Stimulated activated naive CD8-positive, alpha-beta T cell treated with anti-CD3 and anti-CD28 coated beads, Interleukin-15, Interleukin-2, amounts not matched to agents 100 ng/mL and 50 ng/mL, for 24 hours (primary cell): Measurements from ENCODE around the gene PRDX1.
"Not testable (repeated sequence)": the region's sequence is repeated elsewhere in the genome, so short reads cannot be mapped to it uniquely, and the experiment has no call there.

ENCODE experiments used
- H3K27ac Mint-ChIP-seq: one replicate; pipeline ENCODE4 v1.8.0; 2021; ENCODE audit warnings: mild to moderate bottlenecking, mixed read lengths
- H3K27me3 Mint-ChIP-seq: one replicate; pipeline ENCODE4 v1.8.0; 2021; ENCODE audit warnings: mixed read lengths
- H3K36me3 Mint-ChIP-seq: one replicate; pipeline ENCODE4 v1.8.0; 2021; ENCODE audit warnings: low read depth, mixed read lengths
- H3K4me1 Mint-ChIP-seq: one replicate; pipeline ENCODE4 v1.8.0; 2021; ENCODE audit warnings: low read depth, mixed read lengths
- H3K4me3 Mint-ChIP-seq: one replicate; pipeline ENCODE4 v1.8.0; 2021; ENCODE audit warnings: mild to moderate bottlenecking, mixed read lengths
- H3K9me3 Mint-ChIP-seq: one replicate; pipeline ENCODE4 v1.8.0; 2021; ENCODE audit warnings: mixed read lengths

The PRDX1 gene

GRCh38 chr1:45498279-45498678, 23.4 kb downstream of the PRDX1 start:
- Mint-ChIP-seq H3K27me3 (no peaks in the 10 kb centered on the region), H3K9me3 (no peaks in the 10 kb centered on the region), H3K4me1 (peaks cover 37% of the 10 kb centered on the region), H3K4me3 (no peak overlapping the region), H3K27ac (no peak overlapping the region), H3K36me3 (no peaks in the 10 kb centered on the region)

GRCh38 chr1:45493116-45493697, 28.5 kb downstream of the PRDX1 start:
- H3K36me3 Mint-ChIP-seq, result no peaks in the 10 kb centered on the region
- H3K27me3 Mint-ChIP-seq, result no peaks in the 10 kb centered on the region
- H3K4me1 Mint-ChIP-seq, result peaks cover 5% of the 10 kb centered on the region
- H3K4me3 Mint-ChIP-seq, result no peak overlapping the region
- H3K27ac Mint-ChIP-seq, result no peak overlapping the region
- H3K9me3 Mint-ChIP-seq, result no peaks in the 10 kb centered on the region

GRCh38 chr1:45492691-45493090, 29.0 kb downstream of the PRDX1 start:
- Mint-ChIP-seq H3K9me3 (no peaks in the 10 kb centered on the region), H3K27ac (no peak overlapping the region), H3K4me3 (no peak overlapping the region), H3K36me3 (no peaks in the 10 kb centered on the region), H3K27me3 (no peaks in the 10 kb centered on the region), H3K4me1 (peaks cover 5% of the 10 kb centered on the region)

- Mint-ChIP-seq H3K4me1 (peaks cover 5% of the 10 kb centered on the region), H3K36me3 (no peaks in the 10 kb centered on the region), H3K27ac (no peak overlapping the region), H3K27me3 (no peaks in the 10 kb centered on the region), H3K4me3 (no peak overlapping the region), H3K9me3 (no peaks in the 10 kb centered on the region)
Measured at GRCh38 chr1:45491487-45492260, 30.0 kb downstream of the PRDX1 start.

- no peak within 1 kb of the TSS for H3K27ac Mint-ChIP-seq
- no peak within 1 kb of the TSS for H3K4me3 Mint-ChIP-seq
- peaks cover 5% of the 10 kb centered on the region for H3K4me1 Mint-ChIP-seq
- no peaks in the 10 kb centered on the region for H3K36me3 Mint-ChIP-seq
- H3K9me3 Mint-ChIP-seq, result no peaks in the 10 kb centered on the region
- H3K27me3 Mint-ChIP-seq, result no peaks in the 10 kb centered on the region
Measured at GRCh38 chr1:45490626-45491486, 30.8 kb downstream of the PRDX1 start, which contains the start of gene TESK2. TSS of gene TESK2 (minus strand) at chr1:45491163. CDS start at chr1:45457785, 33,378 bp downstream.

- H3K4me3 Mint-ChIP-seq, result no peak overlapping the region
Measured at GRCh38 chr1:45490121-45490625, 31.5 kb downstream of the PRDX1 start.

GRCh38 chr1:45489379-45489778, 32.3 kb downstream of the PRDX1 start:
- H3K4me1 Mint-ChIP-seq, H3K36me3 Mint-ChIP-seq, H3K27me3 Mint-ChIP-seq, H3K9me3 Mint-ChIP-seq: not testable (repeated sequence)
- Mint-ChIP-seq H3K27ac (peak overlapping the region; percentile 52), H3K4me3 (peak overlapping the region; percentile 17)

More at GRCh38 chr1:45490121-45490625, 31.5 kb downstream of the PRDX1 start:
- H3K9me3 Mint-ChIP-seq, result no peaks in the 10 kb centered on the region
- H3K36me3 Mint-ChIP-seq, result no peaks in the 10 kb centered on the region
- no peak overlapping the region for H3K27ac Mint-ChIP-seq
- H3K27me3 Mint-ChIP-seq, result no peaks in the 10 kb centered on the region
- peaks cover 5% of the 10 kb centered on the region for H3K4me1 Mint-ChIP-seq

GRCh38 chr1:45488666-45489377, 32.9 kb downstream of the PRDX1 start:
- peak overlapping the region; percentile 52 for H3K27ac Mint-ChIP-seq
- H3K4me3 Mint-ChIP-seq, result peak overlapping the region; percentile 17
- peaks cover 5% of the 10 kb centered on the region for H3K4me1 Mint-ChIP-seq
- no peaks in the 10 kb centered on the region for H3K36me3 Mint-ChIP-seq
- no peaks in the 10 kb centered on the region for H3K27me3 Mint-ChIP-seq
- no peaks in the 10 kb centered on the region for H3K9me3 Mint-ChIP-seq

- Mint-ChIP-seq H3K4me1 (no peaks in the 10 kb centered on the region), H3K36me3 (no peaks in the 10 kb centered on the region), H3K27me3 (no peaks in the 10 kb centered on the region), H3K27ac (no peak overlapping the region), H3K9me3 (no peaks in the 10 kb centered on the region), H3K4me3 (no peak overlapping the region)
Measured at GRCh38 chr1:45485949-45486348, 35.7 kb downstream of the PRDX1 start.

- Mint-ChIP-seq H3K4me1 (peaks cover 4% of the 10 kb centered on the region), H3K4me3 (no peak overlapping the region), H3K27ac (no peak overlapping the region), H3K27me3 (no peaks in the 10 kb centered on the region), H3K9me3 (no peaks in the 10 kb centered on the region), H3K36me3 (no peaks in the 10 kb centered on the region)
Measured at GRCh38 chr1:45479039-45479748, 42.5 kb downstream of the PRDX1 start.

GRCh38 chr1:45478121-45478814, 43.4 kb downstream of the PRDX1 start:
- H3K27ac Mint-ChIP-seq, result no peak overlapping the region
- no peak overlapping the region for H3K4me3 Mint-ChIP-seq
- H3K27me3 Mint-ChIP-seq, result no peaks in the 10 kb centered on the region
- H3K36me3 Mint-ChIP-seq, result no peaks in the 10 kb centered on the region
- peaks cover 4% of the 10 kb centered on the region for H3K4me1 Mint-ChIP-seq
- H3K9me3 Mint-ChIP-seq, result no peaks in the 10 kb centered on the region

GRCh38 chr1:45477646-45478045, 44.0 kb downstream of the PRDX1 start:
- H3K27ac Mint-ChIP-seq, result no peak overlapping the region
- peaks cover 4% of the 10 kb centered on the region for H3K4me1 Mint-ChIP-seq
- no peaks in the 10 kb centered on the region for H3K27me3 Mint-ChIP-seq
- H3K9me3 Mint-ChIP-seq, result no peaks in the 10 kb centered on the region
- H3K4me3 Mint-ChIP-seq, result no peak overlapping the region
- H3K36me3 Mint-ChIP-seq, result no peaks in the 10 kb centered on the region

GRCh38 chr1:45474194-45474593, 47.5 kb downstream of the PRDX1 start:
- H3K4me3 Mint-ChIP-seq, H3K9me3 Mint-ChIP-seq, H3K27me3 Mint-ChIP-seq, H3K36me3 Mint-ChIP-seq, H3K27ac Mint-ChIP-seq: not testable (repeated sequence)
- H3K4me1 Mint-ChIP-seq, result peaks cover 14% of the 10 kb centered on the region
